HG02973 (cell line): ENCODE measurements around the gene LCN10.
"Not testable (repeated sequence)": the region's sequence is repeated elsewhere in the genome, so short reads cannot be mapped to it uniquely, and the experiment has no call there.

Experiments used
- ATAC-seq: cut with Tn5 transposase; IDR thresholded peaks from one replicate; pipeline ENCODE4 v1.9.1; 2021; ENCODE audit warnings: moderate library complexity; ENCODE audit not compliant: unreplicated experiment

LCN10 gene

GRCh38 chr9:136773386-136774044 is 30.8 kb upstream of the LCN10 start:
- no peak for ATAC-seq

GRCh38 chr9:136771907-136772415 is 29.2 kb upstream of the LCN10 start:
- no peak for ATAC-seq

- ATAC-seq, result no peak
Measured at GRCh38 chr9:136769710-136770191, 27.0 kb upstream of the LCN10 start.

- ATAC-seq, result not testable (repeated sequence)
Measured at GRCh38 chr9:136766410-136767120, 23.8 kb upstream of the LCN10 start.

- not testable (repeated sequence) for ATAC-seq
Measured at GRCh38 chr9:136765745-136766409, 23.1 kb upstream of the LCN10 start.

GRCh38 chr9:136765041-136765440 is 22.3 kb upstream of the LCN10 start:
- ATAC-seq, result no peak

GRCh38 chr9:136764301-136764891 is 21.7 kb upstream of the LCN10 start, which contains the start of gene LCN15:
Gene LCN15, minus strand, starts transcription at chr9:136764518. Its CDS starts 30 bp downstream, at chr9:136764488.
- ATAC-seq, result no peak

- ATAC-seq, result no peak
Measured at GRCh38 chr9:136763649-136764035, 20.9 kb upstream of the LCN10 start.

GRCh38 chr9:136762915-136763648 is 20.3 kb upstream of the LCN10 start:
- ATAC-seq, result no peak

GRCh38 chr9:136762221-136762691 is 19.5 kb upstream of the LCN10 start:
- ATAC-seq, result no peak

GRCh38 chr9:136761545-136761981 is 18.8 kb upstream of the LCN10 start:
- ATAC-seq, result no peak

GRCh38 chr9:136760834-136761544 is 18.2 kb upstream of the LCN10 start:
- ATAC-seq, result not testable (repeated sequence)

GRCh38 chr9:136760424-136760823 is 17.7 kb upstream of the LCN10 start:
- ATAC-seq, result no peak

GRCh38 chr9:136759436-136760325 is 16.9 kb upstream of the LCN10 start:
- no peak for ATAC-seq

GRCh38 chr9:136759001-136759400 is 16.3 kb upstream of the LCN10 start:
- ATAC-seq, result no peak

GRCh38 chr9:136757751-136758140 is 15.0 kb upstream of the LCN10 start:
- ATAC-seq, result no peak

- ATAC-seq, result no peak
Measured at GRCh38 chr9:136757328-136757727, 14.6 kb upstream of the LCN10 start.

- no peak for ATAC-seq
Measured at GRCh38 chr9:136756836-136757235, 14.1 kb upstream of the LCN10 start.

GRCh38 chr9:136756134-136756438 is 13.3 kb upstream of the LCN10 start:
- ATAC-seq, result no peak
